Mesenchymal stem cell (in vitro differentiated cells and primary cell): ENCODE results near the gene CHCHD5.

Experiments used
- DNase-seq: peaks from one replicate; pipeline ENCODE4 v3.0.0-alpha.2; 2013
- H2AFZ ChIP-seq: one replicate; pipeline ENCODE4 v1.6.1; 2013; ENCODE audit warnings: low read depth, mild to moderate bottlenecking, control low read depth, inconsistent platforms, low read length, moderate library complexity
- H2AK5ac ChIP-seq: 2 replicates; pipeline ENCODE4 v1.6.1; 2013; ENCODE audit warnings: low read length, moderate library complexity, mild to moderate bottlenecking, inconsistent platforms; ENCODE audit not compliant: severe bottlenecking
- H2BK120ac ChIP-seq: one replicate; pipeline ENCODE4 v1.6.1; 2013; ENCODE audit warnings: low read depth, mild to moderate bottlenecking, inconsistent platforms, low read length, moderate library complexity
- H2BK12ac ChIP-seq, 2 experiments: one replicate each; pipeline ENCODE4 v1.6.1; 2013; ENCODE audit warnings: inconsistent platforms in 2 of 2, low read length in 2 of 2, mild to moderate bottlenecking in 2 of 2, moderate library complexity in 2 of 2, control low read depth in 1 of 2
- H2BK15ac ChIP-seq: one replicate; pipeline ENCODE4 v1.6.1; 2013; ENCODE audit warnings: mild to moderate bottlenecking, low read depth, inconsistent platforms; ENCODE audit not compliant: poor library complexity, severe bottlenecking
- H2BK5ac ChIP-seq: 2 replicates; pipeline ENCODE4 v1.6.1; 2013; ENCODE audit warnings: low read depth, mild to moderate bottlenecking, low read length, control low read depth, inconsistent platforms; ENCODE audit not compliant: poor library complexity, severe bottlenecking
- H3K14ac ChIP-seq, 2 experiments: one replicate each; pipeline ENCODE4 v1.6.1; 2013; ENCODE audit warnings: inconsistent platforms in 2 of 2, low read length in 2 of 2, control low read depth in 1 of 2, mild to moderate bottlenecking in 1 of 2, moderate library complexity in 1 of 2
- H3K18ac ChIP-seq, 2 experiments: one replicate each; pipeline ENCODE4 v1.6.1; 2013; ENCODE audit warnings: inconsistent platforms in 2 of 2, low read length in 2 of 2, control low read depth in 1 of 2, low read depth in 1 of 2, mild to moderate bottlenecking in 1 of 2
- H3K23ac ChIP-seq, 2 experiments: one replicate each; pipeline ENCODE4 v1.6.1; 2013; ENCODE audit warnings: inconsistent platforms in 2 of 2, low read length in 2 of 2, mild to moderate bottlenecking in 2 of 2, moderate library complexity in 2 of 2, control low read depth in 1 of 2
- H3K27ac ChIP-seq: 2 replicates; pipeline ENCODE4 v1.5.1; 2013; ENCODE audit warnings: mild to moderate bottlenecking, moderate library complexity, low read length, control low read depth, inconsistent platforms; ENCODE audit not compliant: poor library complexity, severe bottlenecking
- H3K27me3 ChIP-seq, 2 experiments: 2 replicates each; pipeline versions ENCODE4 v1.6.1 to v1.7.0; 2013; ENCODE audit warnings: low read length in 2 of 2, mild to moderate bottlenecking in 2 of 2, moderate library complexity in 2 of 2, control low read depth in 1 of 2, inconsistent platforms in 1 of 2; ENCODE audit not compliant: control insufficient read depth in 1 of 2, insufficient read depth in 1 of 2
- H3K36me3 ChIP-seq, 2 experiments: 2 replicates each; pipeline versions ENCODE4 v1.6.1 to v1.7.0; 2013; ENCODE audit warnings: low read length in 2 of 2, control low read depth in 1 of 2, inconsistent platforms in 1 of 2, low read depth in 1 of 2, mild to moderate bottlenecking in 1 of 2; ENCODE audit not compliant: insufficient read depth in 2 of 2, control insufficient read depth in 1 of 2
- H3K4ac ChIP-seq, 2 experiments: one replicate each; pipeline ENCODE4 v1.6.1; 2013; ENCODE audit warnings: inconsistent platforms in 2 of 2, low read length in 2 of 2, mild to moderate bottlenecking in 2 of 2, moderate library complexity in 2 of 2, control low read depth in 1 of 2, low read depth in 1 of 2
- H3K4me1 ChIP-seq: 2 replicates; pipeline ENCODE4 v1.6.1; 2013; ENCODE audit warnings: low read depth, low read length, control low read depth; ENCODE audit not compliant: control insufficient read depth, insufficient read depth
- H3K4me2 ChIP-seq: 2 replicates; pipeline ENCODE4 v1.6.1; 2013; ENCODE audit warnings: low read length, mild to moderate bottlenecking, inconsistent platforms; ENCODE audit not compliant: poor library complexity, severe bottlenecking
- H3K4me3 ChIP-seq, 2 experiments: 2 replicates each; pipeline versions ENCODE4 v1.5.1 to v1.7.0; 2013; ENCODE audit warnings: low read length in 2 of 2, mild to moderate bottlenecking in 2 of 2, control low read depth in 1 of 2, low read depth in 1 of 2; ENCODE audit not compliant: insufficient read depth in 1 of 2
- H3K79me1 ChIP-seq: replicated peaks from 2 replicates; pipeline ENCODE4 v1.6.1; 2013; ENCODE audit warnings: mild to moderate bottlenecking, control low read depth, low read length, inconsistent platforms; ENCODE audit not compliant: poor library complexity, severe bottlenecking
- H3K9ac ChIP-seq: 2 replicates; pipeline ENCODE4 v1.7.0; 2013; ENCODE audit warnings: mild to moderate bottlenecking, low read length, moderate library complexity
- H3K9me3 ChIP-seq: 2 replicates; pipeline ENCODE4 v1.7.0; 2013; ENCODE audit warnings: mild to moderate bottlenecking, low read length; ENCODE audit not compliant: control insufficient read depth
- H4K8ac ChIP-seq: one replicate; pipeline ENCODE4 v1.6.1; 2013; ENCODE audit warnings: inconsistent platforms, mild to moderate bottlenecking, low read length, moderate library complexity
- H4K91ac ChIP-seq: one replicate; pipeline ENCODE4 v1.6.1; 2013; ENCODE audit warnings: mild to moderate bottlenecking, low read length, inconsistent platforms
- WGBS: methylation state at CpG from one replicate; pipeline ENCODE4 v1.1.7; 2013; ENCODE audit warnings: mixed read lengths; 5-methylcytosine and 5-hydroxymethylcytosine counted together

The CHCHD5 gene

DNA sequence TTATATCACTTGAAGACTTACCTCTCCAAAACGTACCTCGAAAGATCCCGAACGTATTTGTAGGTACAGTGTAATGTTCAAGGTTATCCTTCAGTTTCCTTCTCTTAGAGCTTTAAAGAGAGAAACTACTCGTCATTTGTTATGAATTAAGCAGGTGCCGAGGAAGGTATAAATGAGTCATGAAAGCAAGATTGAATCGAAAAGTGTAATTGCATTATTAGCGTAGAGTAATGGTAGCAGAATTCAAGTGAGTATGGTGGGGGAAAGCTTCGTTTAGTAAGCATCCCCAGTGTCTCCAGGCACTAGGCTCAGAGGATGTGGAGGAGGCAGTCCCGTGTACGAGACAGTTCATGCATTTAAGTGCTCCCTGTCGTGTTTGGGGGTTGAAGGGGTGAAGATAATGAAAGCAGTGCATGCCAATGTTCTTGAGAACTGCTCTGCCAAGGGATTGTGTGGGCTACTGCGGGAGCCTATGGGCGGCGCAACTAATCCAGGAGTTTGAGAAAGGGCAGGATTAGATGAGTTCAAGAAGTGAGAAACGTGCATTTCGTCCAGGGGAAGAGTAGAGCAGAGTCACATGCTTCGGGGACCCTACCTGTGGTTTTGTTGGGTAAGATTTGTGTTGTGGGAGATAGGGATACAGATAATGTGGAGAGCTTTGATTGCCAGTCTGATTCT, 41.3 kb upstream of the CHCHD5 start:
- no peak overlapping the region for H2BK5ac ChIP-seq
- peaks cover 12% of the 10 kb centered on the region for H3K4me1 ChIP-seq
- peaks cover 3 to 13% of the 10 kb centered on the region in 2 experiments for H3K36me3 ChIP-seq
- 3% methylated on average over 17 of the region's 18 CpGs for WGBS
- H3K4ac ChIP-seq = no peak overlapping the region
- H2AK5ac ChIP-seq = no peak overlapping the region
- no peak overlapping the region for H3K18ac ChIP-seq
- H2BK15ac ChIP-seq = no peak overlapping the region
- H2AFZ ChIP-seq = no peak overlapping the region
- no peaks in the 10 kb centered on the region for H3K9me3 ChIP-seq
- H3K79me1 ChIP-seq = peaks cover 18% of the 10 kb centered on the region
- H2BK120ac ChIP-seq = no peak overlapping the region
- peak overlapping the region; percentile 94 to 99 for H3K4me3 ChIP-seq
- H4K91ac ChIP-seq = no peak overlapping the region
- H4K8ac ChIP-seq = no peak overlapping the region
- H3K14ac ChIP-seq = no peak overlapping the region
- H3K9ac ChIP-seq = peak overlapping the region; percentile 96
- H3K4me2 ChIP-seq = peak overlapping the region; percentile 86
- H3K27me3 ChIP-seq = no peaks in the 10 kb centered on the region
- peak; percentile 41 for DNase-seq
- H2BK12ac ChIP-seq = no peak overlapping the region
- H3K27ac ChIP-seq = no peak overlapping the region
- no peak overlapping the region for H3K23ac ChIP-seq

DNA sequence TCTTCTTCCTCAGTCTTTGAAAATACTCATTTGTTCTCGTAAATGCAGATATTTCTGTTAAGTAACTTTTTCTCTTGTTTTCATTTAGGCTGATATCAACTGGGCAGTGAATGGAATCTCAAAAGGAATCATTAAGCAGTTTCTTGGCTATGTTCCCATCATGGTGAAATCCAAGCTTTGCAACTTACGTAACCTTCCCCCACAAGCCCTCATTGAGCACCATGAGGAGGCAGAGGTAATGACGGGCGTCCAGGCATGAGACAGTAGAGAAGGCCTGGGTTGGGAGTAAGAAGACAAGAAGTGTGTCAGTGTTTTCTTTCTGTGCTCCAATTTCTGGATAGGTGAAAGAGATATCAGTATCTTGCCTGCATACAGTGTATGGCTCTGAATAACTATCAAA, 37.1 kb upstream of the CHCHD5 start:
- Histone ChIP-seq H2AK5ac (no peak overlapping the region), H2BK5ac (no peak overlapping the region), H4K91ac (no peak overlapping the region), H3K14ac (no peak overlapping the region), H3K36me3 (peaks cover 11 to 50% of the 10 kb centered on the region in 2 experiments), H3K18ac (no peak overlapping the region), H3K4me3 (no peak overlapping the region), H3K9me3 (no peaks in the 10 kb centered on the region), H2BK12ac (no peak overlapping the region), H3K79me1 (peaks cover 26% of the 10 kb centered on the region), H3K27ac (no peak overlapping the region), H3K4me1 (peaks cover 11% of the 10 kb centered on the region), H3K9ac (no peak overlapping the region), H3K4me2 (no peak overlapping the region), H2BK15ac (no peak overlapping the region), H3K23ac (no peak overlapping the region), H2AFZ (no peak overlapping the region), H2BK120ac (no peak overlapping the region), H3K27me3 (no peaks in the 10 kb centered on the region), H4K8ac (no peak overlapping the region), H3K4ac (no peak overlapping the region)
- peak; percentile 22 for DNase-seq
- WGBS = 93% methylated on average over 2 of the region's 4 CpGs

DNA sequence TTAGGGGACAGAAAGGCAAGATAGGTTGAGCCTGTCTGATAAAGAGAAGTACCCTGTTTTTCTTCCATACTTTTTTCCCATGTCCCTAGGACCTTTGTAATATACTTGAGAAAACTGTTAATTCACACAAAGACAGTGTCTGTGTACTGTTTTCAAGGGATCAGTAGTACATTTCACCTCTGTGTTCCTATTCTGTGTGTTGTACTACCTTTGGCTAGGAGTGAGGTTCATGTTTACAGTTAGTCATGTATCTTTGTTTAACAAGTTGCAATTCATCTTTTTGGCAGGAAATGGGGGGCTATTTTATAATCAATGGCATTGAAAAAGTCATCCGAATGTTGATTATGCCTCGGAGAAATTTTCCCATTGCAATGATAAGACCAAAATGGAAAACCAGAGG, 35.4 kb upstream of the CHCHD5 start:
- Histone ChIP-seq H4K8ac (no peak overlapping the region), H2BK5ac (no peak overlapping the region)
- WGBS = 100% methylated on average over 2 of the region's 2 CpGs

DNA sequence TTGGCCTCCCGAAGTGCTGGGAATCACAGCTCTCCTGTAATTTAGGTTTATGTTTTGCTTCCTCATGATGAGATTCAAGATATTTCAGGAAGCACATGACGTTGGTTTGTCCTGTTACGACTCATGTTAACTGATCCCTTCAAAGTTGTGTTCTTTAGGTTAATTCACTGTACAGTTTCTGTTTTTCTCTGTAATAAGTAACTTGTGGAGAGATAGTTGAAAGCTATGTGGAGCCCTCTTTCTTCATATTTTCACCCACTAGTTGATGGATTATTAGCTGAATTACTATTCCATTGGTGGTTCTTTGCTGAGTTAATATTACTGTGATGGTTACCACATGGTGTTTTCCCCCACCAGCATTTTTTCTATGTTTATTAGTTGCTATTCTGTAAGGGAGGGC, 18.3 kb upstream of the CHCHD5 start:
- Histone ChIP-seq H4K8ac (no peak overlapping the region), H3K9me3 (no peaks in the 10 kb centered on the region), H3K23ac (no peak overlapping the region), H3K79me1 (peaks cover 4% of the 10 kb centered on the region), H3K4me2 (no peak overlapping the region), H3K4me3 (no peak overlapping the region), H3K36me3 (peaks cover 21 to 80% of the 10 kb centered on the region in 2 experiments), H3K27me3 (no peaks in the 10 kb centered on the region), H4K91ac (no peak overlapping the region), H2BK12ac (no peak overlapping the region), H3K4ac (no peak overlapping the region), H3K27ac (peak overlapping the region; percentile 18), H2AK5ac (no peak overlapping the region), H3K9ac (no peak overlapping the region), H2BK120ac (no peak overlapping the region), H3K4me1 (no peaks in the 10 kb centered on the region), H2BK5ac (no peak overlapping the region), H2AFZ (no peak overlapping the region), H3K14ac (no peak overlapping the region), H3K18ac (no peak overlapping the region), H2BK15ac (no peak overlapping the region)
- DNase-seq = no peak
- WGBS = 96% methylated on average over 3 of the region's 3 CpGs

More for the DNA sequence above, 35.4 kb upstream of the CHCHD5 start:
- no peak for DNase-seq
- Histone ChIP-seq H3K4ac (no peak overlapping the region), H2AK5ac (no peak overlapping the region), H3K36me3 (peaks cover 20 to 65% of the 10 kb centered on the region in 2 experiments), H3K14ac (no peak overlapping the region), H4K91ac (no peak overlapping the region), H3K18ac (no peak overlapping the region), H3K27me3 (no peaks in the 10 kb centered on the region), H3K27ac (no peak overlapping the region), H2BK15ac (no peak overlapping the region), H3K4me3 (no peak overlapping the region), H3K9me3 (no peaks in the 10 kb centered on the region), H2BK12ac (no peak overlapping the region), H3K79me1 (peaks cover 19% of the 10 kb centered on the region), H3K4me1 (peaks cover 5% of the 10 kb centered on the region), H3K4me2 (no peak overlapping the region), H3K23ac (no peak overlapping the region), H3K9ac (no peak overlapping the region), H2AFZ (no peak overlapping the region), H2BK120ac (no peak overlapping the region)
